Thyroid gland (tissue), 4 donors: ENCODE data around the gene GAS7. TPM values are rescaled to one million over a fixed set of nuclear protein-coding genes. Genes with fewer than 3 reads are reported as not detected.
A peak's percentile ranks its signal among the peaks of the same experiment; 100 is the strongest.

ENCODE experiments used
- DNase-seq, 2 donors: peaks; one replicate each; pipeline ENCODE4 v3.0.0-alpha.2; 2019
- H3K27ac ChIP-seq, 3 donors: fragments of 200-600 bp; sonication (generic); 1 replicate in 2 of 3; 2 replicates in 1 of 3; pipeline ENCODE4 v1.5.1; 2016 to 2019; ENCODE audit warnings: mild to moderate bottlenecking in 1 of 3, moderate library complexity in 1 of 3
- H3K27me3 ChIP-seq: fragments of 200-600 bp; sonication (generic); one replicate; pipeline ENCODE4 v1.5.1; 2019
- H3K36me3 ChIP-seq, 2 donors: fragments of 200-600 bp; sonication (generic); one replicate each; pipeline ENCODE4 v1.5.1; 2016 to 2019
- H3K4me1 ChIP-seq, 2 donors: fragments of 200-600 bp; sonication (generic); one replicate each; pipeline ENCODE4 v1.5.1; 2017 to 2019
- H3K4me3 ChIP-seq, 3 donors: fragments of 200-600 bp; sonication (generic); replicated peaks in 1 of 3; 1 replicate in 2 of 3; 2 replicates in 1 of 3; pipeline ENCODE4 v1.5.1; 2016; ENCODE audit warnings: mild to moderate bottlenecking in 1 of 3
- H3K9me3 ChIP-seq: fragments of 200-600 bp; sonication (generic); one replicate; pipeline ENCODE4 v1.5.1; 2017
- CTCF ChIP-seq, 6 experiments: fragments of 200-600 bp in 3 of 6; fragments of 450-650 bp in 3 of 6; sonication (generic) in 3 of 6; IDR thresholded peaks; one replicate each; pipeline ENCODE4 v1.5.1; 2016 to 2019; ENCODE audit warnings: antibody characterized with exemption in 6 of 6, mild to moderate bottlenecking in 2 of 6, inconsistent platforms in 1 of 6, moderate library complexity in 1 of 6
- POLR2A ChIP-seq, 2 donors: fragments of 450-650 bp; IDR thresholded peaks; one replicate each; pipeline ENCODE4 v1.6.1; 2017; ENCODE audit warnings: antibody characterized with exemption in 2 of 2, mild to moderate bottlenecking in 2 of 2, moderate library complexity in 1 of 2
- whole genome bisulfite sequencing, 2 donors: methylation state at CpG; one replicate each; pipeline ENCODE4 v1.1.5; 2017; 5-methylcytosine and 5-hydroxymethylcytosine counted together
- intact Hi-C: fragments of 100-400 bp; cut with DNase I; formaldehyde crosslinking; loops from one replicate; pipeline ENCODE4 v1.15.1; 2023
- total RNA-seq, 4 donors: library from RNA; depleted of rRNA; stranded (reverse); fragments of >200 nt; gene quantifications; one replicate each; pipeline ENCODE4 v1.2.3, GENCODE V29; 2016

Gene GAS7
- total RNA-seq, 4 donors from 2014 or later = 7.5 to 30.3 (median 24.1) TPM

GRCh38 chr17:9899280-9900043, 298.9 kb downstream of the GAS7 start:
- H3K4me3 ChIP-seq = no peak overlapping the region
- no peaks in the 10 kb centered on the region for H3K4me1 ChIP-seq
- H3K36me3 ChIP-seq = no peaks in the 10 kb centered on the region
- peak in 1 of 2 donors; percentile 4 for DNase-seq
- no peaks in the 10 kb centered on the region for H3K9me3 ChIP-seq
- no peak for TF ChIP-seq POLR2A (IDR thresholded peaks at IDR 0.05)
- intact Hi-C loops = no loop called here
- 66 to 83% methylated on average over 20 to 21 of the region's 21 CpGs for WGBS, 2 donors
- no peaks in the 10 kb centered on the region for H3K27me3 ChIP-seq
- peak overlapping the region in 1 of 3 donors; percentile 7 for H3K27ac ChIP-seq

GRCh38 chr17:9898812-9899211, 299.6 kb downstream of the GAS7 start:
- no peak overlapping the region for H3K27ac ChIP-seq
- TF ChIP-seq CTCF (IDR thresholded peaks at IDR 0.05) (no peak), POLR2A (IDR thresholded peaks at IDR 0.05) (no peak)

GRCh38 chr17:9897372-9897968, 300.9 kb downstream of the GAS7 start:
- Histone ChIP-seq H3K4me3 (no peak overlapping the region), H3K27me3 (no peaks in the 10 kb centered on the region), H3K4me1 (no peaks in the 10 kb centered on the region), H3K9me3 (no peaks in the 10 kb centered on the region), H3K27ac (no peak overlapping the region), H3K36me3 (no peaks in the 10 kb centered on the region)
- TF ChIP-seq POLR2A (IDR thresholded peaks at IDR 0.05) (no peak), CTCF (IDR thresholded peaks at IDR 0.05) (no peak)
- WGBS, 2 donors = 68 to 69% methylated on average over 12 to 13 of the region's 13 CpGs
- DNase-seq = no peak
- intact Hi-C loops = no loop called here

More at GRCh38 chr17:9898812-9899211, 299.6 kb downstream of the GAS7 start:
- no peaks in the 10 kb centered on the region for H3K9me3 ChIP-seq
- no peak overlapping the region for H3K4me3 ChIP-seq
- H3K36me3 ChIP-seq = no peaks in the 10 kb centered on the region
- no peaks in the 10 kb centered on the region for H3K27me3 ChIP-seq
- intact Hi-C loops = no loop called here
- no peaks in the 10 kb centered on the region for H3K4me1 ChIP-seq
- 92 to 95% methylated on average over 8 of the region's 8 CpGs for WGBS, 2 donors
- no peak for DNase-seq

GRCh38 chr17:9895923-9896322, 302.5 kb downstream of the GAS7 start:
- Histone ChIP-seq H3K4me1 (no peaks in the 10 kb centered on the region), H3K27me3 (no peaks in the 10 kb centered on the region), H3K36me3 (no peaks in the 10 kb centered on the region), H3K9me3 (no peaks in the 10 kb centered on the region), H3K27ac (no peak overlapping the region), H3K4me3 (no peak overlapping the region)
- TF ChIP-seq POLR2A (IDR thresholded peaks at IDR 0.05) = no peak
- TF ChIP-seq CTCF (IDR thresholded peaks at IDR 0.05) = no peak
- no peak for DNase-seq
- intact Hi-C loops = no loop called here

- 82 to 96% methylated on average over 3 of the region's 3 CpGs for WGBS, 2 donors
Measured at GRCh38 chr17:9894231-9894630, 304.2 kb downstream of the GAS7 start.

More at GRCh38 chr17:9894231-9894630, 304.2 kb downstream of the GAS7 start:
- no peak overlapping the region for H3K4me3 ChIP-seq
- H3K36me3 ChIP-seq = no peaks in the 10 kb centered on the region
- H3K27me3 ChIP-seq = no peaks in the 10 kb centered on the region
- no peak overlapping the region for H3K27ac ChIP-seq
- intact Hi-C loops = no loop called here
- DNase-seq = no peak
- H3K9me3 ChIP-seq = no peaks in the 10 kb centered on the region
- no peaks in the 10 kb centered on the region for H3K4me1 ChIP-seq
- no peak for TF ChIP-seq CTCF (IDR thresholded peaks at IDR 0.05)
- TF ChIP-seq POLR2A (IDR thresholded peaks at IDR 0.05) = no peak
